Measurements from ENCODE around the gene DHRS1. TPM values are rescaled to one million over a fixed set of nuclear protein-coding genes. Genes with fewer than 3 reads are reported as not detected.

DHRS1 gene
- total and polyA plus RNA-seq, 2 experiments from 2014 or later: 15.0 to 15.4 TPM

DNA sequence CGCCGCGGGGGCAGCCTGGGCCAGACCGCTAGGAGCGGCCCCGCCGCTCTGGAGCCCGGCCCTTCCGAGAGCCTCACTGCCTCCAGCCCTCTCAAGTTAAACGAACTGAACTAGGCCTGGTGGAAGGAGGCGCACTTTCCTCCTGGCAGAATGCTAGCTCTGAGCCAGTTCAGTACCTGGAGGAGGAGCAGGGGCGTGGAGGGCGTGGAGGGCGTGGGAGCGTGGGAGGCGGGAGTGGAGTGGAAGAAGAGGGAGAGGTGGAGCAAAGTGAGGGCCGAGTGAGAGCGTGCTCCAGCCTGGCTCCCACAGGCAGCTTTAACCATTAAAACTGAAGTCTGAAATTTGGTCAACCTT is 17.0 kb upstream of the DHRS1 start:
- H3K27ac ChIP-seq (ENCODE audit: low read depth): no peak overlapping the region
- ATAC-seq: peak; percentile 48; the same call in 2 of the 3 replicates
- TF ChIP-seq CREB1 (CRISPR knock-in tag; IDR thresholded peaks at IDR 0.05; ENCODE audit: low read depth) (no peak), ZNF331 (CRISPR knock-in tag; IDR thresholded peaks at IDR 0.05; ENCODE audit: low read depth) (no peak), EZH2phosphoT487 (IDR thresholded peaks at IDR 0.05; ENCODE audit: unreplicated experiment) (no peak), ZNF114 (CRISPR knock-in tag; IDR thresholded peaks at IDR 0.05) (no peak)
- TF ChIP-seq, protein P1, sequence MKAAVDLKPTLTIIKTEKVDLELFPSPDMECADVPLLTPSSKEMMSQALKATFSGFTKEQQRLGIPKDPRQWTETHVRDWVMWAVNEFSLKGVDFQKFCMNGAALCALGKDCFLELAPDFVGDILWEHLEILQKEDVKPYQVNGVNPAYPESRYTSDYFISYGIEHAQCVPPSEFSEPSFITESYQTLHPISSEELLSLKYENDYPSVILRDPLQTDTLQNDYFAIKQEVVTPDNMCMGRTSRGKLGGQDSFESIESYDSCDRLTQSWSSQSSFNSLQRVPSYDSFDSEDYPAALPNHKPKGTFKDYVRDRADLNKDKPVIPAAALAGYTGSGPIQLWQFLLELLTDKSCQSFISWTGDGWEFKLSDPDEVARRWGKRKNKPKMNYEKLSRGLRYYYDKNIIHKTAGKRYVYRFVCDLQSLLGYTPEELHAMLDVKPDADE (IDR thresholded peaks at IDR 0.05): no peak
- TF ChIP-seq, protein P2, sequence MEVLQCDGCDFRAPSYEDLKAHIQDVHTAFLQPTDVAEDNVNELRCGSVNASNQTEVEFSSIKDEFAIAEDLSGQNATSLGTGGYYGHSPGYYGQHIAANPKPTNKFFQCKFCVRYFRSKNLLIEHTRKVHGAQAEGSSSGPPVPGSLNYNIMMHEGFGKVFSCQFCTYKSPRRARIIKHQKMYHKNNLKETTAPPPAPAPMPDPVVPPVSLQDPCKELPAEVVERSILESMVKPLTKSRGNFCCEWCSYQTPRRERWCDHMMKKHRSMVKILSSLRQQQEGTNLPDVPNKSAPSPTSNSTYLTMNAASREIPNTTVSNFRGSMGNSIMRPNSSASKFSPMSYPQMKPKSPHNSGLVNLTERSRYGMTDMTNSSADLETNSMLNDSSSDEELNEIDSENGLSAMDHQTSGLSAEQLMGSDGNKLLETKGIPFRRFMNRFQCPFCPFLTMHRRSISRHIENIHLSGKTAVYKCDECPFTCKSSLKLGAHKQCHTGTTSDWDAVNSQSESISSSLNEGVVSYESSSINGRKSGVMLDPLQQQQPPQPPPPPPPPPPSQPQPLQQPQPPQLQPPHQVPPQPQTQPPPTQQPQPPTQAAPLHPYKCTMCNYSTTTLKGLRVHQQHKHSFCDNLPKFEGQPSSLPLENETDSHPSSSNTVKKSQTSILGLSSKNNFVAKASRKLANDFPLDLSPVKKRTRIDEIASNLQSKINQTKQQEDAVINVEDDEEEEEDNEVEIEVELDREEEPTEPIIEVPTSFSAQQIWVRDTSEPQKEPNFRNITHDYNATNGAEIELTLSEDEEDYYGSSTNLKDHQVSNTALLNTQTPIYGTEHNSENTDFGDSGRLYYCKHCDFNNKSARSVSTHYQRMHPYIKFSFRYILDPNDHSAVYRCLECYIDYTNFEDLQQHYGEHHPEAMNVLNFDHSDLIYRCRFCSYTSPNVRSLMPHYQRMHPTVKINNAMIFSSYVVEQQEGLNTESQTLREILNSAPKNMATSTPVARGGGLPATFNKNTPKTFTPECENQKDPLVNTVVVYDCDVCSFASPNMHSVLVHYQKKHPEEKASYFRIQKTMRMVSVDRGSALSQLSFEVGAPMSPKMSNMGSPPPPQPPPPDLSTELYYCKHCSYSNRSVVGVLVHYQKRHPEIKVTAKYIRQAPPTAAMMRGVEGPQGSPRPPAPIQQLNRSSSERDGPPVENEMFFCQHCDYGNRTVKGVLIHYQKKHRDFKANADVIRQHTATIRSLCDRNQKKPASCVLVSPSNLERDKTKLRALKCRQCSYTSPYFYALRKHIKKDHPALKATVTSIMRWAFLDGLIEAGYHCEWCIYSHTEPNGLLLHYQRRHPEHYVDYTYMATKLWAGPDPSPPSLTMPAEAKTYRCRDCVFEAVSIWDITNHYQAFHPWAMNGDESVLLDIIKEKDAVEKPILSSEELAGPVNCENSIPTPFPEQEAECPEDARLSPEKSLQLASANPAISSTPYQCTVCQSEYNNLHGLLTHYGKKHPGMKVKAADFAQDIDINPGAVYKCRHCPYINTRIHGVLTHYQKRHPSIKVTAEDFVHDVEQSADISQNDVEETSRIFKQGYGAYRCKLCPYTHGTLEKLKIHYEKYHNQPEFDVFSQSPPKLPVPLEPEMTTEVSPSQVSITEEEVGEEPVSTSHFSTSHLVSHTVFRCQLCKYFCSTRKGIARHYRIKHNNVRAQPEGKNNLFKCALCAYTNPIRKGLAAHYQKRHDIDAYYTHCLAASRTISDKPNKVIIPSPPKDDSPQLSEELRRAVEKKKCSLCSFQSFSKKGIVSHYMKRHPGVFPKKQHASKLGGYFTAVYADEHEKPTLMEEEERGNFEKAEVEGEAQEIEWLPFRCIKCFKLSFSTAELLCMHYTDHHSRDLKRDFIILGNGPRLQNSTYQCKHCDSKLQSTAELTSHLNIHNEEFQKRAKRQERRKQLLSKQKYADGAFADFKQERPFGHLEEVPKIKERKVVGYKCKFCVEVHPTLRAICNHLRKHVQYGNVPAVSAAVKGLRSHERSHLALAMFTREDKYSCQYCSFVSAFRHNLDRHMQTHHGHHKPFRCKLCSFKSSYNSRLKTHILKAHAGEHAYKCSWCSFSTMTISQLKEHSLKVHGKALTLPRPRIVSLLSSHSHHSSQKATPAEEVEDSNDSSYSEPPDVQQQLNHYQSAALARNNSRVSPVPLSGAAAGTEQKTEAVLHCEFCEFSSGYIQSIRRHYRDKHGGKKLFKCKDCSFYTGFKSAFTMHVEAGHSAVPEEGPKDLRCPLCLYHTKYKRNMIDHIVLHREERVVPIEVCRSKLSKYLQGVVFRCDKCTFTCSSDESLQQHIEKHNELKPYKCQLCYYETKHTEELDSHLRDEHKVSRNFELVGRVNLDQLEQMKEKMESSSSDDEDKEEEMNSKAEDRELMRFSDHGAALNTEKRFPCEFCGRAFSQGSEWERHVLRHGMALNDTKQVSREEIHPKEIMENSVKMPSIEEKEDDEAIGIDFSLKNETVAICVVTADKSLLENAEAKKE (CRISPR knock-in tag; IDR thresholded peaks at IDR 0.05): no peak
- TF ChIP-seq, protein P3, sequence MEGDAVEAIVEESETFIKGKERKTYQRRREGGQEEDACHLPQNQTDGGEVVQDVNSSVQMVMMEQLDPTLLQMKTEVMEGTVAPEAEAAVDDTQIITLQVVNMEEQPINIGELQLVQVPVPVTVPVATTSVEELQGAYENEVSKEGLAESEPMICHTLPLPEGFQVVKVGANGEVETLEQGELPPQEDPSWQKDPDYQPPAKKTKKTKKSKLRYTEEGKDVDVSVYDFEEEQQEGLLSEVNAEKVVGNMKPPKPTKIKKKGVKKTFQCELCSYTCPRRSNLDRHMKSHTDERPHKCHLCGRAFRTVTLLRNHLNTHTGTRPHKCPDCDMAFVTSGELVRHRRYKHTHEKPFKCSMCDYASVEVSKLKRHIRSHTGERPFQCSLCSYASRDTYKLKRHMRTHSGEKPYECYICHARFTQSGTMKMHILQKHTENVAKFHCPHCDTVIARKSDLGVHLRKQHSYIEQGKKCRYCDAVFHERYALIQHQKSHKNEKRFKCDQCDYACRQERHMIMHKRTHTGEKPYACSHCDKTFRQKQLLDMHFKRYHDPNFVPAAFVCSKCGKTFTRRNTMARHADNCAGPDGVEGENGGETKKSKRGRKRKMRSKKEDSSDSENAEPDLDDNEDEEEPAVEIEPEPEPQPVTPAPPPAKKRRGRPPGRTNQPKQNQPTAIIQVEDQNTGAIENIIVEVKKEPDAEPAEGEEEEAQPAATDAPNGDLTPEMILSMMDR (conservative IDR thresholded peaks at IDR 0.05; ENCODE audit: low read depth in 2 of 2): 0 out of 4 replicates have a peak, but pooled peaks of 1 of the 2 experiments have one; percentile 4
- H3K79me2 ChIP-seq (replicated peaks; ENCODE audit: insufficient read depth): no peaks in the 10 kb centered on the region
- H3K36me3 Mint-ChIP-seq (ENCODE audit: low read depth): no peaks in the 10 kb centered on the region; the same call in 1 of the 3 replicates
- peaks cover under 1% of the 10 kb centered on the region; the same call in 2 of the 3 replicates for H3K4me1 Mint-ChIP-seq
- 0 out of 2 replicates have a peak overlapping the region, but pooled peaks have one; percentile 28 for H3K4me3 ChIP-seq
- no peaks in the 10 kb centered on the region for H3K4me1 ChIP-seq (ENCODE audit: insufficient read depth)
- no peaks in the 10 kb centered on the region for H3K9me3 Mint-ChIP-seq
- peak overlapping the region; percentile 56; the same call in 1 of the 2 replicates for H2AFZ ChIP-seq
- H3K36me3 ChIP-seq (ENCODE audit: insufficient read depth): no peaks in the 10 kb centered on the region
- H3K27me3 ChIP-seq (ENCODE audit: insufficient read depth): peaks cover 64% of the 10 kb centered on the region
- no peaks in the 10 kb centered on the region for H3F3A ChIP-seq (replicated peaks; ENCODE audit: low read depth)
- DNase-seq (ENCODE audit: low spot score): no peak
- H3K27ac Mint-ChIP-seq: no peak overlapping the region
- H3K4me3 Mint-ChIP-seq: no peak overlapping the region
- H3K27me3 Mint-ChIP-seq (ENCODE audit: insufficient read depth, low read depth, poor library complexity): peaks cover 46% of the 10 kb centered on the region
- H4K20me1 ChIP-seq (replicated peaks; ENCODE audit: insufficient read depth): no peaks in the 10 kb centered on the region
- no peak overlapping the region for H3K4me2 ChIP-seq
- H3K9me2 ChIP-seq (ENCODE audit: insufficient read depth): no peaks in the 10 kb centered on the region

Data from GM23338 (cell line).